ENCODE results near the gene SLC17A4.
"Not testable (repeated sequence)": the region's sequence is repeated elsewhere in the genome, so short reads cannot be mapped to it uniquely, and the experiment has no call there.

SLC17A4 gene

DNA sequence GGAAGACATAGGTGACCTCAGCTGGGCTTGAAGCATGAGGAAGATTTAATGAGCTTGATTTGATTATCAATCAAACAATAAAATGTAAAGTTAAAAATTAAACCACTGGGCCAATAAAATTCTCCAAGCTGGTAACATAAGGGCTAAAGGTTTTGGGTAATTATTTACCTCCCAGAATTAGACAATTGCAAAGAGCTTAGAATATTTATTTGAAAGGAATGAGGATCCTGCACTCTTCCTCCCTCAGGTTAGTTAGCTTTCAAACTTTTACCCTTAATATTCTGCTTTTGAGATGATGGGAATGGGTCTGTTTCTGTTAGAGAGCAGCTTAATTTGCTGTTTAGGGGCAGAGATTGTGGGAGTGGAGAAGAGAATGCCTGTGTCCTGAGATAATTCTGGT, at the start of gene SLC17A4:
Gene SLC17A4, plus strand, starts transcription at position 208 of the 400 bp plus-strand sequence. CDS start 7,221 bp downstream, outside the sequence.
- no peak for DNase-seq (ENCODE audit: low read depth)

- DNase-seq (ENCODE audit: low read depth): peak; percentile 5
These were observed 48.1 kb upstream of the SLC17A4 start for GRCh38 chr6:25706314-25707014.

DNA sequence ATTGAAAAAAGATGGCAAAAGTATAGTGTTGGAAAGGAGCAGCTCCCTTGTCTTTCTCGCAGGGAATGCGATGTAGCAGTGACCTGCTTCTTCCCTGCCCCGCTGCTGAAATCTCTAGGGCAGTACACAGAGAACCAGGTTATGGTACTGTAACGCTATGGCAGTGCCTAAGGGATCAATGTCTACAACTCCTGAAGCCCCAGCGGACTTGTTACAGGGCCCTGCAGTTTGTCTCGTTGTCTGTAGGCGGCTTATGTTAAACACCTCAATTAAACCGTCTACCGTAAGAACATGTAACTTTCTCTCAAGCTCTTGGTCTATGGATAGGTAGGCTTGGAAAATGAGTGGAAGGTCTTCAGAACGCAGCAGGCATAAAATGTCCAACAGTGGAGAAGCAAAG, 44.8 kb upstream of the SLC17A4 start:
- DNase-seq (ENCODE audit: low read depth): no peak

DNA sequence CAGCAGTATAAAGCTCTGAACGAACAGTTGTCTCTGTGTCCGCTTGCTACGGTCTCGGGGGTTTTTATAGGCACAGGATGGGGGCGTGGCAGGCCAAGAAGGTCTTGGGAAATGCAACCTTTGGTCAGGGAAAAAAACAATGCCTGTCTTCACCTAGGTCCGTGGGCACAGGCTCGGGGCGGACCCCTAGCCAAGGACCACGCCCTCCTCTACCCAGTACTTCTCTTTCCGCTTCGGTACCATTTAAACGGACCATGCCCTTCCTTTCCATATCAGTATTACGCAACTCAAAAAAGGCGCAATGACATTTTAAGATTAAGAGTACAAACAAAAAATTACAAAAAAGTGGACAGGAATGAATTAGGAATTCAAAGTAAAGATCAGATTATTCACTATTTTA, 44.3 kb upstream of the SLC17A4 start:
- no peak for DNase-seq (ENCODE audit: low read depth)

GRCh38 chr6:25713824-25714223, 40.7 kb upstream of the SLC17A4 start:
- peak; percentile 4 for DNase-seq (ENCODE audit: low read depth)

DNA sequence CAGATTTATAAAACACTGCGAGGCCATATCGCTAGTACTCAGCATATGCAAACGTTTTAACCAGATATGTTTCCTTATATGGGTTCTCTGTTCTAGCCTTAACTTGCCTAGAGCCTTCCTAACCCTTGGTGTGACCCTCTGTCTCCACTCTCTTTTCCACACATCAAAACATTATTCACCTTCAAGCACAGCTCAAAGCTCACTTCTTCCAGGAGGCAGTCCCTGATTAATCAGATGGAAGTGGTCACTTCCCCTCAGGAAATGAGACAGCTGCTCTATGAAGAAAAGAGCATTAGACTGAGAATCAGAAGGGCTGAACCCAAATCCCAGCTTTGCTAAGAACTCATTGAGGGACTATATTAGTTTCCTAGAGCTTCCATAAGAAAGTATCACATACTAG, 39.8 kb upstream of the SLC17A4 start:
- DNase-seq (ENCODE audit: low read depth): no peak

GRCh38 chr6:25715794-25716193, 38.7 kb upstream of the SLC17A4 start:
- no peak for DNase-seq (ENCODE audit: low read depth)

- DNase-seq (ENCODE audit: low read depth): peak; percentile 27
These were observed 36.4 kb upstream of the SLC17A4 start for GRCh38 chr6:25717866-25718740.

GRCh38 chr6:25726122-25726911, 28.2 kb upstream of the SLC17A4 start:
- DNase-seq (ENCODE audit: low read depth): no peak

- no peak for DNase-seq (ENCODE audit: low read depth)
These were observed 27.5 kb upstream of the SLC17A4 start for GRCh38 chr6:25727028-25727427.

DNA sequence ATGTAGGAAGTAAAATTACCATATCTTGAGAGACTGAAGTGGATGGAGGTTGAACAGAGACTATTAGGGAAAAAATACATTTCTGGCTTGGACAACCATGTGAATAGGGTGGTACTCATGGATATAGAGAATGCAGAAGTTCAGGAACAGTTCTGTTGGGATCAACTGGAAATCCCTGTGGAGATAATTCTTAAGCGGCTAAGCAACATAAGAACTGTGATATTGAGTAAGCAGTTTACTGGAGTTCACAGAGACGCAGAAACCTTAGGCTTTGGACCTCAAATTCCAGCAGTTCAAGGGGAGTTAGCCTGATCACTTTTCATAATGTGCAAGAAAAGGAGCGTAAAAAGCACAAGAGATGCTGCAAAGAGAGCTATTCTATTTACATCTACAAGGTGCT, 23.6 kb upstream of the SLC17A4 start:
- DNase-seq (ENCODE audit: low read depth): no peak

- no peak for DNase-seq (ENCODE audit: low read depth)
These were observed 22.8 kb upstream of the SLC17A4 start for GRCh38 chr6:25731721-25732120.

DNA sequence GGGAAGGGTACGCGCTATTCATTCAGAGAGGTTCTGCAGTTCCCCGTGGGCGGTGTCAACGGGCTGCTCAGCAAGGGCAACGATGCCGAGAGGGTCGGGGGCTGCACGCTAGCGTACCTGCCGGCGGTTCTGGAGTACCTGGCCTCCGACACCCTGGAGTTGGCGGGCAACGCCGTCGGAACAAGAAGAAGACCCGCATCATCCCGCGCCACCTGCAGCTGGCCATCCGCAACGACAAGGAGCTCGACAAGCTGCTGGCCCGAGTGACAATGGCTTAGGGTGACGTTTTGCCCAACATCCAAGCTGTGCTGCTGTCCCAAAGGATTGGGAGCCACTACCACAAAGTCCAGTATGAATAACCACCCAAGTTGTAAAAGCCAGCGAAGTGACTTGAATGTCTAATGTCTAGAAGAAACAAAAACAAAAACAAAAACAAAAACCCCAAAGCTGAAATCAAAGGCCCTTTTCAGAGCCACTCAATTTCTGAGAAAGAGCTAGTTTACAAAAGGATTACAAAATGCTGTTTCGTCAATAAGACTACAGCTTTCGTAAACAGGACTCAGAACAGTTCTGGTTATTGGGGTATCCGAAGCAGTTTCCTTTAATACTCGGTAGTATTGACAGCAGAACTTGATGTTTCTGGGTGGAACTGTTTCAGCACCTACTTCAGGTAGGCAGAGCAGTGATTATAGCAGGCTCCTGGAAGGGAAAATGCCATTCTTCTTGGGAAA, 21.9 kb upstream of the SLC17A4 start:
- DNase-seq (ENCODE audit: low read depth): no peak

DNA sequence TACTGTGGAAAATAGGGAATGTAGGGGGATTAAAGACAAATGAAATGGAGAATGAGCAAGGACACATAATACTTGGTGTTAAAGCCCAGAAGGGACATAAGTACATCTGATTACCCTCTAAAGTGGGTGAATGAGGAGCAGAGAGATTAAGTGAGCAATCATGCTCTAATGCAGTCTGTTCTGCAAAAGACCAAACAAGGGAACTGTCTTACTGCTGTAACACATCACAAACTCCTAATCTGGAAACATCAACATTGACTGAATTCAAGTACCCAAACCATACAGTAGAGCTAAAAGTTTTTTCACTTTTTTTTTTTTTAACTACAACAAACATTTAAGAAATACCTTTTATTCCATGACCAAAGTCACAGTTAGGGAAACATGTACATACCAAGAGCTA, 19.3 kb upstream of the SLC17A4 start:
- DNase-seq (ENCODE audit: low read depth): no peak

- DNase-seq (ENCODE audit: low read depth): no peak
These were observed 10.7 kb upstream of the SLC17A4 start for GRCh38 chr6:25743868-25744267.

DNA sequence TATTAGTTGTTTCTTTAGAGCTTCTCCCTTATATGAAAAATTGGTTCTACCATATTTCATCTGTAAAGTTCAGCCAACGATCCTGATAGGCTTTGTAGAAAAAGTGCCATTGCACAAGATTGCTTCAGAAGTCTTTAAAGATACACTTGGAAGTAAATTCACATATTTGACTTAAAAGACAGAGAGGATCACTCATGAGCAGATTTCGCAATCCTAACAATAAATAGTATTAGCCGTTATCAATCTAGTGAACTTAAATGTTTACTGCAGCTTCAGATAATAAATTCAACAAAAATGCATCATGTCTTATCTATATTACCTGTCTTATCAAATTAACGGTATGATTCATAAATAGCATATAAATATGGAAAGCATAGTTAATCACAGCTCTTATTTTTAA, 8.7 kb upstream of the SLC17A4 start:
- DNase-seq (ENCODE audit: low read depth): no peak

- no peak for DNase-seq (ENCODE audit: low read depth)
These were observed 7.6 kb upstream of the SLC17A4 start for GRCh38 chr6:25746968-25747367.

DNA sequence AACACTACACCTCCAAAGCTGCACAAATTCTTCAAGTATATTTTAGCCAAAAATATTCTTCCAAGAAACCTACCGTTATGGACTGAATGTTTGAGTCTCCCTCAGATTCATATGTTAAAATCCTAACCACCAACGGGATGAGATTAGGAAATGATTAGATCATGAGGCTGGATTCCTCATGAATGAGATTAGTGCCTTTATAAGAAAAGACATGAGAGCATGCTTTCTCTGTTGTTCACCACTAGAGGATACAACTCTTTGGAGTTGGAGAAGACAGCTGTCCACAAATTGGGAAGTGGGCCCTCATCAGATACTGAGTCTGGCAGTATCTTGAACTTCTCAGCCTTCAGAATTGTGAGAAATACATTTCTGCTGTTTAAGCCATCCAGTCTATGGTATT, 7.1 kb upstream of the SLC17A4 start:
- DNase-seq (ENCODE audit: low read depth): no peak

DNA sequence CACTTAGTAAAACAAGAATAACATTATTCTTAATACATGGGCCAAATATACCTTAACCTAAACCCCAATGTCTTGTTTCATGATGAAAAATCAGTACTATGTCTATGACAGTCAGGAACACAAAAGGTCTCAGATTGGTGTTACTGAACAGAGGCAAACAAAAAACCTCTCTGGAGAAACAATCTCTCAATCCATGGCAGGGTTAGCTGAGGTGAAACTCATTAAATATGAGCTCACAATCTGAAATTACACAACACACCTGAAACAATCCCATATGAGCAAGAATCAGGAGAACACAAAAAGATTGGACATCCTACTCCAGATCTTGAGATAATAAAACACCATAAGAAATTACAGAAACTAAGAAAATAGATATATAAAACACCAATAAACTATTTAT, 6.5 kb upstream of the SLC17A4 start:
- no peak for DNase-seq (ENCODE audit: low read depth)

DNA sequence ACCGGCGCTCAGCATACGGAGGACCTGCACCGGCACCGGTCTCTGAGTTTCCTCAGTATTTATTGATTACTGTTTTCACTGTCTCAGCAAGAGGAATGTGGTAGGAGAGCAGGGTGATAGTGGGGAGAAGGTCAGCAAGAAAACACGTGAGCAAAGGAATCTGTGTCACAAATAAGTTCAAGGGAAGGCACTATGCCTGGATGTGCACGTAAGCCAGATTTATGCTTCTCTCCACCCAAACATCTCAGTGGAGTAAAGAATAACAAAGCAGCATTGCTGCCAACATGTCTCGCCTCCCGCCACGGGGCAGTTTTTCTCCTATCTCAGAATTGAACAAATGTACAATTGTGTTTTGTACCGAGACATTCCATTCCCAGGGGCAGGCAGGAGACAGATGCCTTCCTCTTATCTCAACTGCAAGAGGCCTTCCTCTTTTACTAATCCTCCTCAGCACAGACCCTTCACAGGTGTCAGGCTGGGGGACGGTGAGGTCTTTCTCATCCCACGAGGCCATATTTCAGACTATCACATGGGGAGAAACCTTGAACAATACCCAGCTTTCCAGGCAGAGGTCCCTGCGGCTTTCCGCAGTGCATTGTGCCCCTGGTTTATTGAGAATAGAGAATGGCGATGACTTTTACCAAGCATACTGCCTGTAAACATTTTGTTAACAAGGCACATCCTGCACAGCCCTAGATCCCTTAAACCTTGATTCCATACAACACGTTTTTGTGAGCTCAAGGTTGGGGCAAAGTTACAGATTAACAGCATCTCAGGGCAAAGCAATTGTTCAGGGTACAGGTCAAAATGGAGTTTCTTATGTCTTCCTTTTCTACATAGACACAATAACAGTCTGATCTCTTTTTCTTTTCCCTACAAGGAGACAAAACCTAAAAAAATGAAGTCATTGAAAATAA, 5.7 kb upstream of the SLC17A4 start:
- not testable (repeated sequence) for DNase-seq (ENCODE audit: low read depth)

DNA sequence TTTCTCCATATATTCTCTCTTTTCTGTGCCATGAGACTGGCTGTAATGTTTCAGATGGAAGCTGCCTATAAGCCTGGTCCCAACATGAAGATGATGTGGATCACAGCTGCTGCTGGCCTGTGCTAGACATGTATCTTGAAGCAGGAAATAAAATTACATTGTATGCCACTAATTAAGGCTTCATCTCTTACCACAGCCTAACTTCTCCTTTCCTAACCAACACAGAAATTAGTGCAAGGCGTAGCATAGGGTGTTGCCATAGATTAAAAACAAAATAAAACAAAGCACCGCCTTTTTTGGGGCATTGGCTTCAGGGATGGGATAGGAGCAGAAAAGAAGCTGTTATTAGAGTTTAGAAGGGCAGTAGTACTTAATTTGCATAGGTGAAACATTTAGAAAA, 4.7 kb upstream of the SLC17A4 start:
- DNase-seq (ENCODE audit: low read depth): no peak
